ENCODE data around the gene ORAI2.

DNA sequence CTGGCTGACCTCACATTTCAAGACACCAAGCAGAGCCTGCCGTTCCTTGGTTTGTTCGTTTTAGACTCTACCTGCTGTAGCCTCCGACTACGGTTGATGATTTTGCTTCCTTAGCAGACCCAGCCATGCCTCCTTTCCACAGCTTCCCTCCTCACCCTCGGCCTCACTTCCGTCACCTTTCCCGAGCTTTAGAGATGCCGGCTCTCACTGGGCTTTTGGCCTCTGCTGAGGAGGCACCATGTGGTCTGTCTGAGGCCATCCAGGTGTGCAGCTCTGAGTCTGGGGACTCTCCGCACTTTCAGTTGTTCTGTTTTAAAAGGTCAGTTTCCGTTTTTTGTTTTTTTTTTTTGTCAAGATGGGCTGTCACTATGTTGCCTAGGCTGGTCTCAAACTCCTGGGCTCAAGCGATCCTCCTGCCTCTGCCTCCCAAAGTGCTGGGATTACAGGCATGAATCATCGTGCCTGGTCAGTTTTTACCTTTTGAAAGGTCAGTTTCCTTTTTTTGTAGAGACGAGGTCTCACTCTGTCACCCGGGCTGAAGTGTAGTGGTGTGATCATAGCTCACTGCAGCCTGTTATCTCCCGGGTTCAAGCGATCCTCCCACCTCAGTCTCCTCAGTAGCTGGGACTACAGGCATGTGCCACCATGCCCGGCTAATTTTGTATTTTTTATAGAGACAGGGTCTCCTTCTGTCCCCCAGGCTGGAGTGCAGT, 11.7 kb downstream of the ORAI2 start:
- TF ChIP-seq, protein P1, sequence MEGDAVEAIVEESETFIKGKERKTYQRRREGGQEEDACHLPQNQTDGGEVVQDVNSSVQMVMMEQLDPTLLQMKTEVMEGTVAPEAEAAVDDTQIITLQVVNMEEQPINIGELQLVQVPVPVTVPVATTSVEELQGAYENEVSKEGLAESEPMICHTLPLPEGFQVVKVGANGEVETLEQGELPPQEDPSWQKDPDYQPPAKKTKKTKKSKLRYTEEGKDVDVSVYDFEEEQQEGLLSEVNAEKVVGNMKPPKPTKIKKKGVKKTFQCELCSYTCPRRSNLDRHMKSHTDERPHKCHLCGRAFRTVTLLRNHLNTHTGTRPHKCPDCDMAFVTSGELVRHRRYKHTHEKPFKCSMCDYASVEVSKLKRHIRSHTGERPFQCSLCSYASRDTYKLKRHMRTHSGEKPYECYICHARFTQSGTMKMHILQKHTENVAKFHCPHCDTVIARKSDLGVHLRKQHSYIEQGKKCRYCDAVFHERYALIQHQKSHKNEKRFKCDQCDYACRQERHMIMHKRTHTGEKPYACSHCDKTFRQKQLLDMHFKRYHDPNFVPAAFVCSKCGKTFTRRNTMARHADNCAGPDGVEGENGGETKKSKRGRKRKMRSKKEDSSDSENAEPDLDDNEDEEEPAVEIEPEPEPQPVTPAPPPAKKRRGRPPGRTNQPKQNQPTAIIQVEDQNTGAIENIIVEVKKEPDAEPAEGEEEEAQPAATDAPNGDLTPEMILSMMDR (IDR thresholded peaks at IDR 0.05): no peak
- no peak for TF ChIP-seq POLR2A (IDR thresholded peaks at IDR 0.05)
